ENCODE data around the gene TNS1.

DNA sequence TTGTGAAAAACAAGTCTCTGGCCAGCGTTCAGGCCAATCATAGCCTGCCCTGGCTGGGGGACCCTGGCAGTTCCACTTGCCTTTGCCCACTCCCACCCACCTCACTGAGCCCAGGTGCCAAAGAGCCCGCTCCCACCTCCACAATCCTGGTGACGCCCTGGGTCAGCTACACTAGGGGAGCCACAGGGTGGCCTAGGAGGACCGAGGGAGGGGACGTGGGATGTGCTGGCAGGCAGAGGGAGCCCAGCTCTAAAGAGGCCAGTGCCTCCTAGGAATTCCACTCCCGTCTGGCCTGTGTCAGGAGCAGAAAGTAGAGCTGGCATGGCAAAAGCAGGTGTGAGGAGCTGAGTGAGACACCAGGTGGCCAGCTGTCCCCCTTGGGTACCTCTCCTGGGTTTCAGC is 49.3 kb downstream of the TNS1 start:
- TF ChIP-seq, protein P1, sequence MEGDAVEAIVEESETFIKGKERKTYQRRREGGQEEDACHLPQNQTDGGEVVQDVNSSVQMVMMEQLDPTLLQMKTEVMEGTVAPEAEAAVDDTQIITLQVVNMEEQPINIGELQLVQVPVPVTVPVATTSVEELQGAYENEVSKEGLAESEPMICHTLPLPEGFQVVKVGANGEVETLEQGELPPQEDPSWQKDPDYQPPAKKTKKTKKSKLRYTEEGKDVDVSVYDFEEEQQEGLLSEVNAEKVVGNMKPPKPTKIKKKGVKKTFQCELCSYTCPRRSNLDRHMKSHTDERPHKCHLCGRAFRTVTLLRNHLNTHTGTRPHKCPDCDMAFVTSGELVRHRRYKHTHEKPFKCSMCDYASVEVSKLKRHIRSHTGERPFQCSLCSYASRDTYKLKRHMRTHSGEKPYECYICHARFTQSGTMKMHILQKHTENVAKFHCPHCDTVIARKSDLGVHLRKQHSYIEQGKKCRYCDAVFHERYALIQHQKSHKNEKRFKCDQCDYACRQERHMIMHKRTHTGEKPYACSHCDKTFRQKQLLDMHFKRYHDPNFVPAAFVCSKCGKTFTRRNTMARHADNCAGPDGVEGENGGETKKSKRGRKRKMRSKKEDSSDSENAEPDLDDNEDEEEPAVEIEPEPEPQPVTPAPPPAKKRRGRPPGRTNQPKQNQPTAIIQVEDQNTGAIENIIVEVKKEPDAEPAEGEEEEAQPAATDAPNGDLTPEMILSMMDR (IDR thresholded peaks at IDR 0.05): no peak
- TF ChIP-seq TP53 (CRISPR knock-in tag; IDR thresholded peaks at IDR 0.05) (no peak), ESRRA (CRISPR knock-in tag; IDR thresholded peaks at IDR 0.05; ENCODE audit: borderline replicate concordance) (no peak), JUN (CRISPR knock-in tag; IDR thresholded peaks at IDR 0.05) (no peak)
- TF ChIP-seq, protein P2, sequence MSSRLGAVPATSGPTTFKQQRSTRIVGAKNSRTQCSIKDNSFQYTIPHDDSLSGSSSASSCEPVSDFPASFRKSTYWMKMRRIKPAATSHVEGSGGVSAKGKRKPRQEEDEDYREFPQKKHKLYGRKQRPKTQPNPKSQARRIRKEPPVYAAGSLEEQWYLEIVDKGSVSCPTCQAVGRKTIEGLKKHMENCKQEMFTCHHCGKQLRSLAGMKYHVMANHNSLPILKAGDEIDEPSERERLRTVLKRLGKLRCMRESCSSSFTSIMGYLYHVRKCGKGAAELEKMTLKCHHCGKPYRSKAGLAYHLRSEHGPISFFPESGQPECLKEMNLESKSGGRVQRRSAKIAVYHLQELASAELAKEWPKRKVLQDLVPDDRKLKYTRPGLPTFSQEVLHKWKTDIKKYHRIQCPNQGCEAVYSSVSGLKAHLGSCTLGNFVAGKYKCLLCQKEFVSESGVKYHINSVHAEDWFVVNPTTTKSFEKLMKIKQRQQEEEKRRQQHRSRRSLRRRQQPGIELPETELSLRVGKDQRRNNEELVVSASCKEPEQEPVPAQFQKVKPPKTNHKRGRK (CRISPR knock-in tag; IDR thresholded peaks at IDR 0.05; ENCODE audit: borderline replicate concordance): no peak

All from WTC11 (cell line).